Naive thymus-derived CD8-positive, alpha-beta T cell (primary cell): ENCODE data around the gene AFDN. TPM values are rescaled to one million over a fixed set of nuclear protein-coding genes. Genes with fewer than 3 reads are reported as not detected.

ENCODE experiments used
- ATAC-seq, 2 donors: fragments of 150-1000 bp; cut with Tn5 transposase in 1 of 2; sonication (Bioruptor Pico), chemical (Tn5 transposase) in 1 of 2; 1 replicate in 1 of 2; 2 replicates in 1 of 2; pipeline ENCODE4 v1.10.0; 2021; ENCODE audit warnings: mild to moderate bottlenecking in 2 of 2, moderate library complexity in 2 of 2
- POLR2A ChIA-PET: fragments of 350-600 bp; sonication (Branson Sonifier 250); formaldehyde crosslinking; loops from one replicate; lab custom pipeline; 2021; ENCODE audit warnings: antibody characterized with exemption; lab: Charles Lee
- DNase-seq, 10 donors: peaks; one replicate each; pipeline versions ENCODE4 v3.0.0 to v3.0.0-alpha.2; 2020 to 2022
- H3K27ac Mint-ChIP-seq, 10 donors: one replicate each; pipeline ENCODE4 v1.8.0; 2020 to 2022; ENCODE audit warnings: mild to moderate bottlenecking in 10 of 10, mixed read lengths in 10 of 10, moderate library complexity in 4 of 10, inconsistent platforms in 1 of 10
- H3K27me3 Mint-ChIP-seq, 5 donors: one replicate each; pipeline ENCODE4 v1.8.0; 2021 to 2022; ENCODE audit warnings: mixed read lengths in 5 of 5
- H3K36me3 Mint-ChIP-seq, 3 donors: one replicate each; pipeline ENCODE4 v1.8.0; 2020 to 2022; ENCODE audit warnings: mixed read lengths in 3 of 3, mild to moderate bottlenecking in 2 of 3, inconsistent platforms in 1 of 3
- H3K4me1 Mint-ChIP-seq, 4 donors: one replicate each; pipeline ENCODE4 v1.8.0; 2021 to 2022; ENCODE audit warnings: mixed read lengths in 4 of 4
- H3K4me3 Mint-ChIP-seq, 10 donors: one replicate each; pipeline ENCODE4 v1.8.0; 2020 to 2022; ENCODE audit warnings: mild to moderate bottlenecking in 10 of 10, mixed read lengths in 10 of 10, moderate library complexity in 6 of 10, inconsistent platforms in 1 of 10
- H3K9me3 Mint-ChIP-seq, 9 donors: one replicate each; pipeline ENCODE4 v1.8.0; 2020 to 2022; ENCODE audit warnings: mixed read lengths in 9 of 9, mild to moderate bottlenecking in 3 of 9, inconsistent platforms in 1 of 9, moderate library complexity in 1 of 9
- polyA plus RNA-seq, 3 donors: library from polyadenylated mRNA; unstranded; fragments of 300-500 nt; fragmentation: Illumina TruSeq; gene quantifications; one replicate each; pipeline ENCODE4 v1.2.3, GENCODE V29; 2021
- total RNA-seq, 8 experiments: library from RNA in 2 of 8; stranded (reverse) in 2 of 8; gene quantifications; one replicate each; pipeline ENCODE4 v1.2.3 and lab custom pipeline; 2021 to 2026

AFDN gene
- total and polyA plus RNA-seq, 5 experiments from 2014 or later, result 0.46 to 9.6 (median 5.3) TPM; not detected in 1

DNA sequence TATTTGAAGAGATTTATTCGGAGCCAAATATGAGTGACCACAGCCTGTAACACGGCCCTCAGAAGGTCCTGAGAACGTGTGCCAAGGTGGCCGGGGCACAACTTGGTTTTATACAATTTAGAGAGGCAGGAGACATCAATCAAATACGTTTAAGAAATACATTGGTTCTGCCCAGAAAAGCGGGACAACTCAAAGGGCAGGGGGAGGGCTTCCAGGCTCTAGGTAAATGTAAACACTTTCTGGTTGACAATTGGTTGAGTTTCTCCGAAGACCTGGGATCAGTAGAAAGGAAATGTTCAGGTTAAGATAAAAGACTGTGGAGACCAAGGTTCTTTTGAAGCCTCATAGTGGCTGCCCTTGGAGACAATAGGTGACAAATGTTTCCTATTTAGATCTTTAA lies 151.9 kb downstream of the AFDN start:
- H3K9me3 Mint-ChIP-seq, result peaks cover 0 to 2% (median 0%) of the 10 kb centered on the region in 9 donors
- DNase-seq (no peak), ATAC-seq (no peak)
- H3K27ac Mint-ChIP-seq, result no peak overlapping the region
- POLR2A ChIA-PET, result no interaction called here
- H3K36me3 Mint-ChIP-seq, result no peaks in the 10 kb centered on the region
- peaks cover 0 to 18% (median 3%) of the 10 kb centered on the region in 5 donors for H3K27me3 Mint-ChIP-seq
- no peaks in the 10 kb centered on the region for H3K4me1 Mint-ChIP-seq
- no peak overlapping the region for H3K4me3 Mint-ChIP-seq

- POLR2A ChIA-PET, result no interaction called here
- peaks cover 0 to 3% (median 0%) of the 10 kb centered on the region in 9 donors for H3K9me3 Mint-ChIP-seq
- H3K36me3 Mint-ChIP-seq, result no peaks in the 10 kb centered on the region
- H3K4me1 Mint-ChIP-seq, result no peaks in the 10 kb centered on the region
- H3K27ac Mint-ChIP-seq, result no peak overlapping the region
- peaks cover under 1 to 18% (median 3%) of the 10 kb centered on the region in 5 donors for H3K27me3 Mint-ChIP-seq
- ATAC-seq (no peak), DNase-seq (no peak)
- no peak overlapping the region for H3K4me3 Mint-ChIP-seq
Observed at GRCh38 chr6:167979436-167980139, 152.9 kb downstream of the AFDN start.

- DNase-seq, result no peak
- H3K4me3 Mint-ChIP-seq, result no peak overlapping the region
- peaks cover 0 to 14% (median 3%) of the 10 kb centered on the region in 5 donors for H3K27me3 Mint-ChIP-seq
- peaks cover 0 to 3% (median 0%) of the 10 kb centered on the region in 9 donors for H3K9me3 Mint-ChIP-seq
- no peaks in the 10 kb centered on the region for H3K36me3 Mint-ChIP-seq
- H3K27ac Mint-ChIP-seq, result no peak overlapping the region
- ATAC-seq, result no peak
- POLR2A ChIA-PET, result no interaction called here
- no peaks in the 10 kb centered on the region for H3K4me1 Mint-ChIP-seq
Observed at GRCh38 chr6:167980911-167981580, 154.3 kb downstream of the AFDN start.

DNA sequence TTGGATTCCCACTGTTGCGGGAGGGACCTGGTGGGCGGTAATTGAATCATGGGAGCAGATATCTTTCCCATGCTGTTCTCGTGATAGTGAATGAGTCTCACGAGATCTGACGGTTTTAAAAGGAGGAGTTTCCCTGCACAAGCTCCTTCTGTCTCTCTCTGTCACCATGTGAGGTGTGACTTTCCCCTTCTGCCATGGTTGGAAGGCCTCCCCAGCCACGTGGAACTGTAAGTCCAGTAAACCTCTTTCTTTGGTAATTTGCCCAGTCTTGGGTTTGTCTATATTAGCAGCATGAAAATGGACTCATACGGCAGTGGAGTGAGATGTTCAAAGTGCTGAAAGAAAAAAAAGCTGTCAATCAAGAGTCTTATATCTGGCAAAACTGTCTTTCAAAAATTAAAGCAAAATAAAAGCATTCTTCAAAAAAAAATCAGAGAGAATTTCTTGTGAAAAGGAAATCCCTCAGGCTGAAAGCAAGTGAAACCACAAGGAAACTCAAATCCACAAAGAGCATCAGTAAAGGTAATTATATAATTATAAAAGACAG lies 155.3 kb downstream of the AFDN start:
- DNase-seq (no peak), ATAC-seq (no peak)
- H3K36me3 Mint-ChIP-seq, result no peaks in the 10 kb centered on the region
- peaks cover 0 to 14% (median 3%) of the 10 kb centered on the region in 5 donors for H3K27me3 Mint-ChIP-seq
- H3K4me1 Mint-ChIP-seq, result no peaks in the 10 kb centered on the region
- H3K27ac Mint-ChIP-seq, result no peak overlapping the region
- H3K9me3 Mint-ChIP-seq, result peaks cover 0 to 3% (median 0%) of the 10 kb centered on the region in 9 donors
- no peak overlapping the region for H3K4me3 Mint-ChIP-seq
- POLR2A ChIA-PET, result no interaction called here

DNA sequence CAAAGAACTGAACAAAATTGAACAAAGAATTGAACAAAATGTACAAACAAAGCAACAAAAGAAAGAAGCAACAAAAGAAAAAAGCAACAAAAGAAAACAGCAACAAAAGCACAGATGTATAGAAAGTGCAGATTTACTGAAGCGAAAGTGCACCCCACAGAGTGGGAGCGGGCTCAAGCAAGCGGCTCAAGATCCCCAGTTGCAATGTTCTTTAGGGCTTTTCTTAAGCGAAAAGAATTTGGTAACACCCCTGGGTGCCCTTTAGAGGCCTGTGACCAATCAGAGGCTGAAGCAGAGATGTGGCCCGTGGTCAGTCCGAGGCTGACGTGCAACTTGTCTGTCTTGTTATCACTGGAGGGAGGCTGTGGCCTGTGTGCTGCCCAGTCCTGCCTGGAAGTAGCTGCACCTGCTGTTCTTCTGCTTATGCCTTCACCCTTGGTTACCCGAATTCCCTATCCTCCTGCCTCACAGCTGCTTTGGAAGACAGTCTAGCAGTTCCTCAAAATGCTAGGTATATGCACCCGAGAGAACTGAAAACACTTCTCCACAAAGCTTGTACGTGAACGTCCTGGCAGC lies 157.5 kb downstream of the AFDN start:
- Mint-ChIP-seq H3K36me3 (no peaks in the 10 kb centered on the region), H3K4me1 (no peaks in the 10 kb centered on the region), H3K27me3 (peaks cover 0 to 5% (median 3%) of the 10 kb centered on the region in 5 donors), H3K4me3 (no peak overlapping the region), H3K9me3 (peaks cover 0 to 3% (median 0%) of the 10 kb centered on the region in 9 donors), H3K27ac (no peak overlapping the region)
- no peak for ATAC-seq
- POLR2A ChIA-PET, result no interaction called here
- DNase-seq, result no peak

DNA sequence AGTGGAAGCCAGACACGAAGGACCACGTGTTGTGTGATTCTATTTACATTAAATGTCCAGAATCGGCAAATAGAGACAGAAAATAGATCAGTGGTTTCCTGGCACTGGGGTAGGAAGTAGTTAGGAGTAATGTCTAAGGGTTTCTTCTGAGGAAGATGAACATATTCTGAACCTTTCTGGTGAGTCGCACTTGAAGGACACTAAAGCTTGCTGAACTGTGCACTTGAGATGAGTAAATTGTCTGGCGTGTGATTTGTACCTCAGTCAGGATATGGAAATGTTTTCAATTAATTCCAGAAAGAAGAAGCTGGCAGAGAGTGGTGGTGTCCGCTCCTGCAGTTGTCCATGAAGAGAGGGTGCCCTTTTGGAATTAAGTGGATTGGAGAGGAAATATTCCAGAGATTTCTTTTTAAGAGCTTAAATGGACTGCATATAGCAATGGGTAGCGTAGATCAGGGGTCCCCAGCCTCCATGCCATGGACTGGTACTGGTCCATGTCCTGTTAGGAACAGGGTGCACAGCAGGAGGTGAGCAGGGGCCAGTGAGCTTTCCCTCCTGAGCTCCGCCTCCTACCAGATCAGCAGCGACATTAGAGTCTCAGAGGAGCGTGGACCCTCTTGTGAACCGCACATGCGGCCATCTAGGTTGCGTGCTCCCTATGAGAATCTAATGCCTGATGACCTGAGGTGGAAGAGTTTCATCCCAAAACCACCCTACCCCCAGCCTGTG lies 158.3 kb downstream of the AFDN start:
- Mint-ChIP-seq H3K4me3 (no peak overlapping the region), H3K27ac (no peak overlapping the region), H3K4me1 (no peaks in the 10 kb centered on the region), H3K27me3 (peaks cover 0 to 5% (median 2%) of the 10 kb centered on the region in 5 donors), H3K36me3 (no peaks in the 10 kb centered on the region), H3K9me3 (peaks cover 0 to 3% (median 0%) of the 10 kb centered on the region in 9 donors)
- POLR2A ChIA-PET, result no interaction called here
- ATAC-seq (no peak), DNase-seq (no peak)

- DNase-seq, result no peak
- no peak for ATAC-seq
- Mint-ChIP-seq H3K27me3 (peaks cover 0 to 5% (median 0%) of the 10 kb centered on the region in 5 donors), H3K36me3 (no peaks in the 10 kb centered on the region), H3K4me3 (no peak overlapping the region), H3K27ac (no peak overlapping the region), H3K9me3 (peaks cover 0 to 3% (median 0%) of the 10 kb centered on the region in 9 donors), H3K4me1 (no peaks in the 10 kb centered on the region)
- POLR2A ChIA-PET, result no interaction called here
Observed at GRCh38 chr6:167985911-167986595, 159.3 kb downstream of the AFDN start.

GRCh38 chr6:167987396-167988153 lies 160.9 kb downstream of the AFDN start:
- ATAC-seq (no peak), DNase-seq (no peak)
- Mint-ChIP-seq H3K27ac (no peak overlapping the region), H3K27me3 (peaks cover 0 to 5% (median 0%) of the 10 kb centered on the region in 5 donors), H3K9me3 (peaks cover 0 to 3% (median 0%) of the 10 kb centered on the region in 9 donors), H3K4me3 (no peak overlapping the region), H3K4me1 (no peaks in the 10 kb centered on the region), H3K36me3 (no peaks in the 10 kb centered on the region)
- POLR2A ChIA-PET, result no interaction called here

DNA sequence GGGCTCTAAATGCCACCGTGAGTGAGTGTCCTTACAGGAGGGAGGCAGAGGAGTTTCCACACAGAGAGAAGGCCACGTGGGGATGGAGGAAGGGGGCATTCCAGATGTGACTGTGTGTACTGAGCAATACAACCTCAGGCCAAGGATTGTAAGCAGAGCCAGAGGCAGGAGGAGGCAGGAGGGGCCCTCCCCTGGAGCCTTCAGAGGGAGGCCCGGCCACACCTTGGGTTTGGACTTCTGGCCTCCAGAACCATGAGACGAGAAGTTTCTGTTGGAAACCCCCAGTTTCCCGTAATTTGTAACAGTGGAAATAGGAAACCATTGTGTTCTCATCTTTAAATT lies 161.4 kb downstream of the AFDN start:
- no peak overlapping the region for H3K27ac Mint-ChIP-seq
- POLR2A ChIA-PET, result no interaction called here
- no peak for ATAC-seq
- no peaks in the 10 kb centered on the region for H3K4me1 Mint-ChIP-seq
- peaks cover 0 to 5% (median 0%) of the 10 kb centered on the region in 5 donors for H3K27me3 Mint-ChIP-seq
- no peak for DNase-seq
- no peak overlapping the region for H3K4me3 Mint-ChIP-seq
- peaks cover 0 to 3% (median 0%) of the 10 kb centered on the region in 9 donors for H3K9me3 Mint-ChIP-seq
- no peaks in the 10 kb centered on the region for H3K36me3 Mint-ChIP-seq

DNA sequence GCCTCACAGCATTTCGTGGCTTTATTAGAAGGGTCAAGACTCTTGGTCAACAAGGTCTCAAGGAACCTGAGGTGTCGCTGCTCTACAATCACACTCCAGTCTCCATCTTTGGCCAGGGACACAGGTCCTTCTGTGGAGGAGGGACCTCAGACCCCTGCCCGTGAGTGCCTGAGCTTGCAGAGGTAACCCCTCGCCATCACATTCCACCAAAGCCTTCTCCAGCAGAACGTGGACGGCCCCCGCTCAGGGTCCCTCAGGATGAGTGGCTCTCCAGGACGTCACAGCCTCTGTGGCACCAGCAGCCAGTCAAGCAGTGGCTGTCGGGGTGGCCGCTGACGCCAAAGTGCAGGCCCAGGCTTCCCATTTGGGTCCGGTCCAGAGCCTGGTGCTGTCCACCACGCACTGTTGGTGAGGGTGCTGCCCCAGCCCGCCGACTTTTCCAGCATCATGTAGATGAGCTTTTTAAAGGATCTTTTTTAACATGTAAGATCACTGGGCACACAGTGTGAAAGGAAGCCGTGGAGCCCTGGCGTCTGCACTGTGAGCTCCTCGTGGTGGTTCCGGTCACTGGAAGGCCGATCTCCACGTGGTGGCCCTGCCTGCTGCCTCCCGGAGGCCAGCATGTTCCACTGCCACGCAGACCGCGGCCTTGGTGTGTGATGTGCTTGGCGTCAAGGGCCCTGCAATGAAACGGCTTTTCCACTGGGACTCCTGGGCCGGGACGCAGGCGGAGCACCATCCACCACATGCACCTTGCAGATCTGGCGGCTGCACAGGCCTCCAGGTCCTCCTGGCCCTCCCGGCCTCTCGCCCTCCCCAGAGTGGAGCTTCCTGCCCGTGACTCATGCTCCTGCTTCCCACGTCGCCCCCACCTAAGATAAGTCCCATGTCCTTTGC lies 162.5 kb downstream of the AFDN start:
- Mint-ChIP-seq H3K4me3 (no peak overlapping the region), H3K36me3 (no peaks in the 10 kb centered on the region), H3K27me3 (peaks cover 0 to 10% (median 5%) of the 10 kb centered on the region in 5 donors), H3K4me1 (no peaks in the 10 kb centered on the region), H3K27ac (no peak overlapping the region), H3K9me3 (no peaks in the 10 kb centered on the region)
- POLR2A ChIA-PET, result no interaction called here
- DNase-seq, result no peak
- no peak for ATAC-seq
